Activated CD8-positive, alpha-beta memory T cell treated with anti-CD3 and anti-CD28 coated beads, Interleukin-2, amount 50 U/mL, for 48 hours (primary cell): Measurements from ENCODE around the gene SHB.

Experiments used
- DNase-seq: peaks from one replicate; pipeline ENCODE4 v3.0.0-alpha.2; 2020

The SHB gene

GRCh38 chr9:37947977-37948376 lies 121.0 kb downstream of the SHB start:
- DNase-seq, result no peak

GRCh38 chr9:37947471-37947870 lies 121.6 kb downstream of the SHB start:
- no peak for DNase-seq

- no peak for DNase-seq
Measured at GRCh38 chr9:37946971-37947370, 122.1 kb downstream of the SHB start.

- no peak for DNase-seq
Measured at GRCh38 chr9:37946041-37946440, 123.0 kb downstream of the SHB start.

- DNase-seq, result no peak
Measured at GRCh38 chr9:37944671-37945481, 124.2 kb downstream of the SHB start.

- no peak for DNase-seq
Measured at GRCh38 chr9:37944266-37944650, 124.8 kb downstream of the SHB start.

- no peak for DNase-seq
Measured at GRCh38 chr9:37943345-37944265, 125.4 kb downstream of the SHB start.

- DNase-seq, result no peak
Measured at GRCh38 chr9:37942621-37943344, 126.2 kb downstream of the SHB start.

GRCh38 chr9:37941253-37941652 lies 127.8 kb downstream of the SHB start:
- no peak for DNase-seq

GRCh38 chr9:37939575-37940095 lies 129.4 kb downstream of the SHB start:
- DNase-seq, result no peak

GRCh38 chr9:37938121-37938891 lies 130.7 kb downstream of the SHB start:
- DNase-seq, result no peak

- no peak for DNase-seq
Measured at GRCh38 chr9:37937366-37937765, 131.7 kb downstream of the SHB start.

- no peak for DNase-seq
Measured at GRCh38 chr9:37936965-37937364, 132.1 kb downstream of the SHB start.

GRCh38 chr9:37936376-37936775 lies 132.7 kb downstream of the SHB start:
- no peak for DNase-seq

- DNase-seq, result no peak
Measured at GRCh38 chr9:37935096-37935495, 133.9 kb downstream of the SHB start.

GRCh38 chr9:37931592-37931991 lies 137.4 kb downstream of the SHB start:
- no peak for DNase-seq

GRCh38 chr9:37929441-37929895 lies 139.6 kb downstream of the SHB start:
- no peak for DNase-seq

GRCh38 chr9:37928552-37929430 lies 140.2 kb downstream of the SHB start:
- DNase-seq, result no peak

- DNase-seq, result no peak
Measured at GRCh38 chr9:37927601-37928551, 141.2 kb downstream of the SHB start.

- no peak for DNase-seq
Measured at GRCh38 chr9:37927132-37927531, 141.9 kb downstream of the SHB start.
